Raji (cell line): ENCODE data around the gene RAB12.

ENCODE experiments used
- POLR2A ChIP-seq: IDR thresholded peaks from 2 replicates; pipeline ENCODE4 v1.6.1; 2011; ENCODE audit warnings: low read depth, low read length, control low read depth; ENCODE audit not compliant: insufficient read depth

RAB12 gene

DNA sequence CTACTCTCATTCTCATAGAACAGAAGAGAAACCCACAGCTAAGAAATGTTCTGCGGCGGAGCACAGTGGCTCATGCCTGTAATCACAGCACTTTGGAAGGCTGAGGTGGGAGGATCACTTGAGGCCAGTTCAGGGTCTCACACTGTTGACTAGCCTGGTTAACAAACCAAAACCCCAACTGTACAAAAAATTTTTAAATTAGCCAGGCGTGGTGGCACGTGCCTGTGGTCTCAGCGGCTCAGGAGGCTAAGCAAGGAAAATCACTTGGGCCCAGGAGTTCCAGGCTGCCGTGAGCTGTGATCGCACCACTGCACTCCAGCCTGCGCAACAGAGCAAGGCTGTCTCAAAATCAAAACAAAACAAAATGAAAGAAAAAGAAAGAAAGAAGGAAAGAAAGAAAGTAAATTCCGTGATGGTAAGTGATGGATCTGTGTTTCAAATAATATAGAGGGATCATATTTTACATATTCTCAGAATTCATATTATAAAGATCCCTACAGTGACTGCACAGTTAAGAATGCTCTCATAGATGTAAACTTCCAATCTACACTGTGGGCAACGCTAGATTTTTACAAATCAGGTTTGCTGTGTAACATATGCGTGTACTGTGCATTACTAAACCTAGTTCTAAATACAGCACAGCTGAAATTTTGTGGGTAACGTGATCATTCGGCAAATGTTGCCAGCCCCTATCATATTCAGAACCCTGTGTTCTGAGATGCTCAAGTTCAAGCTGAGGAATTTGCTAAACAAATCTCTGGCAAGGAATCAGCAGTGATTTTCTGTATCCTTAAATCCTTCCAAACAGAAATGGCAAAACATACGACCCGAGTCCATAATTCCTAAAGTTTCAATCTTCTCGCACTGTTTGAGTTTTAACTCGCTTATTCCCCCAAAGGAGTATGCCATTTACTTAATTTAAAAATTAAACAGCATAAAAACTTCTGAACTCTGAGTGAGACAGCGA lies 1.2 kb upstream of the RAB12 start:
- TF ChIP-seq POLR2A: no peak

DNA sequence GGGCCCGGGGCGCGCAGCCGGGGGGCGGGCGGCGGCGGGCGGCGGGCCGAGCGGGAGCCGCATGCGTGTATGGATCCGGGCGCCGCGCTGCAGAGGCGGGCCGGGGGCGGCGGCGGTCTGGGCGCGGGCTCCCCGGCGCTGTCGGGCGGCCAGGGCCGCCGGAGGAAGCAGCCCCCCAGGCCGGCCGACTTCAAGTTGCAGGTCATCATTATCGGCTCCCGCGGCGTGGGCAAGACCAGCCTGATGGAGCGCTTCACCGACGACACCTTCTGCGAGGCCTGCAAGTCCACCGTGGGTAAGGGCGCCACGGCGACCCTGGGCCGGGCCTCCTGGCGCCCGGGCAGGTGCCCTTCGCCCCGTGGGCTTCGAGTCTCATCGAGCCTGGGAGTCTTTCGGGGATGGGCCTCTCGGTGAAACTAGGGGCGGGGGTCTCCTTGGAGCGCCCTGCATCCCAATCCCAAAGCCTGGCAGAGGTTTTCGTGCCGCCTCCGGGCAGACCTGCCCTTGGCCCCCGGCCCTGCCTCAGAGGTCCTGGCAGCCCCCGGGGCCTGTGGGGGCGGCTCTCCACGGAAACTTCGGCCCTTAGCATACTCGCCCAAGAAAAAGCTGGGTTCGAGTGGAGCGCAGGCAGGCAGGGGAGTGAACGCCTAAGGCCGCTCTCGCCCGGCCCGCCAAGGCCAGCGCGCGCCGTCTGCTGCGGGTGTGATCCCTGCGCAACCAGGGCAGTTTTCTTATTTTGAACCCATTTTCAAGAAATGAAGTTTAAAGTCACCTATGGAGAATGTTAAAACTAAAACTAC lies 622 bp downstream of the RAB12 start:
- TF ChIP-seq POLR2A: no peak

GRCh38 chr18:8610459-8610851 lies 1.2 kb downstream of the RAB12 start:
- TF ChIP-seq POLR2A: no peak

DNA sequence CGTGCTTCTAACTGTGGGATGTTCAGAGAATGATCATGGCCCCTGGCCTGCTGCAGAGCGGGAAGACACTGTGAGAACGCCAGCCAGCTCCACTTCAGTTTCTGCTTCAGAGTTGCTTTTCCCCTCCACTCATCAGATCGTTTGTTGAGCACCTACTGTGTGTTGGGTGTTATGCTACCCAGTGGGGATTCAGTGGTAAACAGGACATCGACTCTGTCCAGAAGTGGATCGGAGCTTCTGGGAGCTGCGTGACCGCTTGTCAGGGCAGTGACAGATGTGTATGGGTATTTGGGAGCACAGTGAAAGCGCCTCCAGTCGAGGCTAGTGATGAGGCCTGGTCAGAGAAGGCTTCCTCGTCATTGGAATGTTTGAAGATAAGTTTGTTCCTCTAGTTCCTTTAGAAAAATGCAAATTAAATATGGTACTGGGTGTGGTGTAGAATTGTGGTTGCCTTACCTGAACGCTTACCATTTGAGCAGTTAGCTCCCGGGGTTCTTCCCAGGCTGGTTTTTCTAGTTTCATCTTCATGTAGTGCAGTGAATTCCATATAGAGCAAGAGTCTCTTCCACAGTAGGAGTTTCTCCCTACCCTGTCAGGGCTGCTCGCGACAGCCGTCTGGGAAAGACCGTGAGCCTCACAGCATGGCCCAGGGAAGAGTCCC lies 2.8 kb downstream of the RAB12 start:
- TF ChIP-seq POLR2A: no peak

GRCh38 chr18:8614875-8615274 lies 5.6 kb downstream of the RAB12 start:
- no peak for TF ChIP-seq POLR2A

- TF ChIP-seq POLR2A: no peak
Measured at GRCh38 chr18:8615397-8616027, 6.3 kb downstream of the RAB12 start.

- no peak for TF ChIP-seq POLR2A
Measured at GRCh38 chr18:8616028-8616401, 6.8 kb downstream of the RAB12 start.

- TF ChIP-seq POLR2A: no peak
Measured at GRCh38 chr18:8617907-8618306, 8.7 kb downstream of the RAB12 start.

DNA sequence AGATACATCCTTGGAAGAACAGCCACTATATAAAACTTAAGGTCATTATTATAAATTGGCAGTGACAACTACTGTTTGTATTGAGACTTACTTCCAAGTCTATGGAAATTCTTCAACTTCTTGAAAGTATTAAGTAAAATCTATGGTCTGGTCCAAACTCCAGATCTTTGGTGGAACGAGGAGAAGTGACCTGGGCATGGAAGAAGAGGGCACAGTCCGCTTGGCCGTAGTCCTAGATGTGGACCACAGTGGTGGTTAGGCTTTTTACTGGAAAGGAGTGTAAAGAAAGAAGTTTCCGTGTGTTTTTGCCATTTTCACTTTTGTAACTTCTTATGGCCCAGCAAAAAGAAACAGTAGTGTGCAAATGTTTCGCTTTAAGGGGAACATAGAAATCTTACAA lies 9.8 kb downstream of the RAB12 start:
- no peak for TF ChIP-seq POLR2A

GRCh38 chr18:8619835-8620577 lies 10.8 kb downstream of the RAB12 start:
- no peak for TF ChIP-seq POLR2A

DNA sequence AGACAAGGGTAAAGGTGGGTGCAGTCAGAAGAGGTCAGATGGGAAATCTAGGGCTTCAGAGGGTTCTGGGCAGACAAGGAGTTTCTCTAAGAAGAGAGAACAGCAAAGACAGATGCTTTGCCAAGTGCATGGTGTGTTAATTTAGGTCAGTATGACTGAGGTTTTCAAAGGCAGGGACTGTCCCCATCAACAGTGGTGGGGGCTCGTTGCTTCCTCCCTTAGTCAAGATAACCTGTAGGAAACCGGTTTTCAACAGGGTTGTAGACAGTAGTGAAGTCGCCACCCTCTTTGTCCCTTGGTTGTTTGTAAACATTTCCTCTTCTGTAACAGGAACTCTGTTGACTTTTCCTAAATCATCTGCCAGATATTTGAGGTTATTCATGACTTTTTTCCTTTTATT lies 11.6 kb downstream of the RAB12 start:
- no peak for TF ChIP-seq POLR2A

- no peak for TF ChIP-seq POLR2A
Measured at GRCh38 chr18:8623549-8624106, 14.4 kb downstream of the RAB12 start.

DNA sequence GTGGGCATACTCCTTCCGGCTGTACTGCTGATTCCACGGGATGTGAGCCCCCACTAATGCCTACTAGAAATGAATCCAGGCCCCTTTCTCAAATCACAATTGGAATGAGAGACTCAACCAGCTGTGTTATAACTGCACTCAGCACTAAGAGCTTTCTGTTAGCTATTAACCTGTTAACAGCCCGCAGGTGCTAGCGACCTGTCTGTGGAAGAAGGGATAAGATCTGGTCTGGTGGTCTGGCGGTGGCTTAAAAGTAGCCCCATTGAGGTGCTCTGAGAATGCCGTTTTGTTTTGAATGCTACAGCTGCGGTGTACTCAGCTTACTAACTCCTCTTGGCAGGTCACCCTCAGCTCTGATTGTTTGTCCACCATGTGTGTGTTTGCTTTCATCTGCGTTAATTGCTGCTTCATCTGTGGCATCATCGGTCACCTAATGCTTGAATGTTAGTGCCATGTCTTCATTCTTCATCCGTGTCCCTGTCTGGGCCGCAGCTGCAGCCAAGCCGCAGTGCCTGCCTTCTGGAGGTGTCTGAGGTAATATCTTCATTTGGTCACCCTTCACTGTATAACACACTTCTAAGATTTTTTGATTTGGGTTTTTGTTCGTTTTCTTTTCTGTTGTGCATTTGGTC lies 16.3 kb downstream of the RAB12 start:
- TF ChIP-seq POLR2A: no peak
